ENCODE measurements around the gene GYPC.
"Not testable (repeated sequence)": the region's sequence is repeated elsewhere in the genome, so short reads cannot be mapped to it uniquely, and the experiment has no call there.

The GYPC gene

GRCh38 chr2:126668254-126668653 is 12.3 kb downstream of the GYPC start:
- no peak for DNase-seq (ENCODE audit: low read depth, low spot score)

- no peak for DNase-seq (ENCODE audit: low read depth, low spot score)
Observed at GRCh38 chr2:126669772-126670171, 13.8 kb downstream of the GYPC start.

GRCh38 chr2:126671488-126671887 is 15.5 kb downstream of the GYPC start:
- DNase-seq (ENCODE audit: low read depth, low spot score), result no peak

GRCh38 chr2:126672980-126673605 is 17.1 kb downstream of the GYPC start:
- DNase-seq (ENCODE audit: low read depth, low spot score), result no peak

- DNase-seq (ENCODE audit: low read depth, low spot score), result no peak
Observed at GRCh38 chr2:126674075-126674744, 18.3 kb downstream of the GYPC start.

- no peak for DNase-seq (ENCODE audit: low read depth, low spot score)
Observed at GRCh38 chr2:126675637-126676036, 19.7 kb downstream of the GYPC start.

GRCh38 chr2:126676221-126677175 is 20.5 kb downstream of the GYPC start:
- DNase-seq (ENCODE audit: low read depth, low spot score), result no peak

GRCh38 chr2:126677176-126677538 is 21.2 kb downstream of the GYPC start:
- no peak for DNase-seq (ENCODE audit: low read depth, low spot score)

- DNase-seq (ENCODE audit: low read depth, low spot score), result no peak
Observed at GRCh38 chr2:126678269-126679065, 22.5 kb downstream of the GYPC start.

GRCh38 chr2:126679094-126679713 is 23.2 kb downstream of the GYPC start:
- no peak for DNase-seq (ENCODE audit: low read depth, low spot score)

GRCh38 chr2:126681505-126681904 is 25.5 kb downstream of the GYPC start:
- no peak for DNase-seq (ENCODE audit: low read depth, low spot score)

GRCh38 chr2:126685629-126686028 is 29.7 kb downstream of the GYPC start:
- DNase-seq (ENCODE audit: low read depth, low spot score), result no peak

- DNase-seq (ENCODE audit: low read depth, low spot score), result no peak
Observed at GRCh38 chr2:126686286-126686685, 30.3 kb downstream of the GYPC start.

GRCh38 chr2:126686841-126687485 is 31.0 kb downstream of the GYPC start:
- no peak for DNase-seq (ENCODE audit: low read depth, low spot score)

- no peak for DNase-seq (ENCODE audit: low read depth, low spot score)
Observed at GRCh38 chr2:126687503-126687902, 31.5 kb downstream of the GYPC start.

GRCh38 chr2:126688594-126688993 is 32.6 kb downstream of the GYPC start:
- not testable (repeated sequence) for DNase-seq (ENCODE audit: low read depth, low spot score)

- DNase-seq (ENCODE audit: low read depth, low spot score), result not testable (repeated sequence)
Observed at GRCh38 chr2:126692241-126692640, 36.3 kb downstream of the GYPC start.

GRCh38 chr2:126692934-126693592 is 37.1 kb downstream of the GYPC start:
- not testable (repeated sequence) for DNase-seq (ENCODE audit: low read depth, low spot score)

GRCh38 chr2:126696644-126697520 is 40.9 kb downstream of the GYPC start:
- no peak for DNase-seq (ENCODE audit: low read depth, low spot score)
